Hepatocyte (in vitro differentiated cells): ENCODE results near the gene TRIM29. TPM values are rescaled to one million over a fixed set of nuclear protein-coding genes. Genes with fewer than 3 reads are reported as not detected.
A peak's percentile ranks its signal among the peaks of the same experiment; 100 is the strongest.

Source experiments
- DNase-seq: peaks from one replicate; pipeline ENCODE4 v3.0.0-alpha.2; 2016; ENCODE audit warnings: low spot score
- H2AFZ ChIP-seq: fragments of 200-600 bp; sonication (generic); 2 replicates; pipeline ENCODE4 v1.6.0; 2016; ENCODE audit warnings: antibody characterized with exemption, mild to moderate bottlenecking
- H3K27ac ChIP-seq: fragments of 200-600 bp; sonication (generic); 2 replicates; pipeline ENCODE4 v1.5.1; 2016; ENCODE audit warnings: mild to moderate bottlenecking
- H3K27me3 ChIP-seq: fragments of 200-600 bp; sonication (generic); 2 replicates; pipeline ENCODE4 v1.6.1; 2016
- H3K36me3 ChIP-seq: fragments of 200-600 bp; sonication (generic); replicated peaks from 2 replicates; pipeline ENCODE4 v1.5.1; 2016; ENCODE audit warnings: low read depth; ENCODE audit not compliant: insufficient read depth
- H3K4me1 ChIP-seq: fragments of 200-600 bp; sonication (generic); 2 replicates; pipeline ENCODE4 v1.5.1; 2016; ENCODE audit warnings: mild to moderate bottlenecking, moderate library complexity; ENCODE audit not compliant: insufficient read depth
- H3K4me2 ChIP-seq: fragments of 200-600 bp; sonication (generic); 2 replicates; pipeline ENCODE4 v1.6.0; 2016
- H3K4me3 ChIP-seq: fragments of 200-600 bp; sonication (generic); 2 replicates; pipeline ENCODE4 v1.5.1; 2016; ENCODE audit warnings: mild to moderate bottlenecking
- H3K79me2 ChIP-seq: fragments of 200-600 bp; sonication (generic); 2 replicates; pipeline ENCODE4 v1.6.0; 2017; ENCODE audit warnings: mild to moderate bottlenecking
- H3K9me2 ChIP-seq: fragments of 200-600 bp; sonication (generic); replicated peaks from 2 replicates; pipeline ENCODE4 v1.6.0; 2017; ENCODE audit warnings: mild to moderate bottlenecking; ENCODE audit not compliant: insufficient read depth
- H3K9me3 ChIP-seq: fragments of 200-600 bp; sonication (generic); 2 replicates; pipeline ENCODE4 v1.5.1; 2016; ENCODE audit warnings: low read depth, mild to moderate bottlenecking
- H4K20me1 ChIP-seq: fragments of 200-600 bp; sonication (generic); 2 replicates; pipeline ENCODE4 v1.6.0; 2016; ENCODE audit warnings: mild to moderate bottlenecking; ENCODE audit not compliant: insufficient read depth, poor library complexity, severe bottlenecking
- EZH2 ChIP-seq: fragments of 200-600 bp; sonication (generic); IDR thresholded peaks from 2 replicates; pipeline ENCODE4 v1.6.1; 2016; ENCODE audit warnings: antibody characterized with exemption, mild to moderate bottlenecking, borderline replicate concordance
- EZH2phosphoT487 ChIP-seq: fragments of 200-600 bp; sonication (generic); IDR thresholded peaks from one replicate; pipeline ENCODE4 v1.6.1; 2018; ENCODE audit warnings: antibody characterized with exemption, mild to moderate bottlenecking, low read depth, moderate library complexity; ENCODE audit not compliant: unreplicated experiment, severe bottlenecking
- WGBS: methylation state at CpG from one replicate; pipeline ENCODE4 v1.1.6; 2016; ENCODE audit warnings: low lambda C conversion rate; ENCODE audit errors: missing lambda C conversion rate; 5-methylcytosine and 5-hydroxymethylcytosine counted together
- polyA plus RNA-seq: library from polyadenylated mRNA; unstranded; fragments of >200 nt; fragmentation: Nextera tagmentation; extraction: Ambion mirVana; gene quantifications from 2 replicates; pipeline ENCODE4 v1.2.1, GENCODE V29; 2016
- total RNA-seq: library from RNA; depleted of rRNA; stranded (reverse); fragments of >200 nt; gene quantifications from 2 replicates; pipeline ENCODE4 v1.2.3, GENCODE V29; 2014
- TF ChIP-seq, protein P1 (sequence below): fragments of 200-600 bp; sonication (generic); IDR thresholded peaks from 2 replicates; pipeline ENCODE4 v1.5.1; 2016; ENCODE audit warnings: antibody characterized with exemption, mild to moderate bottlenecking; ENCODE audit not compliant: poor library complexity

Gene TRIM29
- total and polyA plus RNA-seq, 2 experiments from 2014 or later = 7.7 to 8.5 TPM

- Histone ChIP-seq H3K9me3 (no peaks in the 10 kb centered on the region), H2AFZ (peak overlapping the region; percentile 82)
- WGBS = 11% methylated on average over 28 of the region's 71 CpGs
Measured at GRCh38 chr11:120168960-120169681, 31.2 kb upstream of the TRIM29 start.

GRCh38 chr11:120168108-120168959, 30.4 kb upstream of the TRIM29 start:
- 43% methylated on average over 34 of the region's 35 CpGs for WGBS
- no peak for DNase-seq
- Histone ChIP-seq H3K9me2 (no peaks in the 10 kb centered on the region), H3K27me3 (peaks cover 21% of the 10 kb centered on the region), H3K36me3 (no peaks in the 10 kb centered on the region), H3K4me3 (peak overlapping the region; percentile 60), H3K4me2 (peak overlapping the region; percentile 93), H3K9me3 (no peaks in the 10 kb centered on the region), H3K79me2 (no peaks in the 10 kb centered on the region), H3K4me1 (peaks cover 18% of the 10 kb centered on the region), H4K20me1 (no peaks in the 10 kb centered on the region), H3K27ac (no peak overlapping the region), H2AFZ (peak overlapping the region; percentile 77)
- TF ChIP-seq EZH2 (no peak), EZH2phosphoT487 (no peak)
- TF ChIP-seq, protein P1, sequence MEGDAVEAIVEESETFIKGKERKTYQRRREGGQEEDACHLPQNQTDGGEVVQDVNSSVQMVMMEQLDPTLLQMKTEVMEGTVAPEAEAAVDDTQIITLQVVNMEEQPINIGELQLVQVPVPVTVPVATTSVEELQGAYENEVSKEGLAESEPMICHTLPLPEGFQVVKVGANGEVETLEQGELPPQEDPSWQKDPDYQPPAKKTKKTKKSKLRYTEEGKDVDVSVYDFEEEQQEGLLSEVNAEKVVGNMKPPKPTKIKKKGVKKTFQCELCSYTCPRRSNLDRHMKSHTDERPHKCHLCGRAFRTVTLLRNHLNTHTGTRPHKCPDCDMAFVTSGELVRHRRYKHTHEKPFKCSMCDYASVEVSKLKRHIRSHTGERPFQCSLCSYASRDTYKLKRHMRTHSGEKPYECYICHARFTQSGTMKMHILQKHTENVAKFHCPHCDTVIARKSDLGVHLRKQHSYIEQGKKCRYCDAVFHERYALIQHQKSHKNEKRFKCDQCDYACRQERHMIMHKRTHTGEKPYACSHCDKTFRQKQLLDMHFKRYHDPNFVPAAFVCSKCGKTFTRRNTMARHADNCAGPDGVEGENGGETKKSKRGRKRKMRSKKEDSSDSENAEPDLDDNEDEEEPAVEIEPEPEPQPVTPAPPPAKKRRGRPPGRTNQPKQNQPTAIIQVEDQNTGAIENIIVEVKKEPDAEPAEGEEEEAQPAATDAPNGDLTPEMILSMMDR = no peak

More at GRCh38 chr11:120168960-120169681, 31.2 kb upstream of the TRIM29 start:
- no peaks in the 10 kb centered on the region for H3K36me3 ChIP-seq
- no peaks in the 10 kb centered on the region for H3K79me2 ChIP-seq
- H3K9me2 ChIP-seq = no peaks in the 10 kb centered on the region
- peak overlapping the region; percentile 93 for H3K4me2 ChIP-seq
- H3K27me3 ChIP-seq = peaks cover 21% of the 10 kb centered on the region
- peak; percentile 81 for DNase-seq
- TF ChIP-seq, protein P1 = peak; percentile 85
- TF ChIP-seq EZH2 = no peak
- no peaks in the 10 kb centered on the region for H4K20me1 ChIP-seq
- H3K4me1 ChIP-seq = peaks cover 26% of the 10 kb centered on the region
- no peak overlapping the region for H3K27ac ChIP-seq
- peak overlapping the region; percentile 60 for H3K4me3 ChIP-seq

DNA sequence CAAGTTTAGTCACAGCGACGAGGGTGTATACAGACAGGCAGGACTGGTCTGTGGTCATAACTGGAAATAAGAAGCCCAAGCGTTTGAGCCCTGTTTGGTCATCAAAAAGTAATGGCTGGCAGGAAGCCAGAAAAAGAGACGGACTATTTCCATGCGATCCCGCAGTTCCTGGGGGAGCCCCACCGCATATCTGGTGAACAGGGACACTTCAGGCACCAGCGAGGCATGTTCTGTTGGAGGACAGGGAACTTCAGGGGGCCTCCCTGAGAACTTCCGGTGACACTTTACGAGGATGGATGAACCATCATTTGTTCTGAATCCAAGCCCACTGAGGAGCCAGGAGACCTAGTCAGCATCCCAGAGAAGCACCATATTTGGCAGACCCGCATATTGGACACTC, 29.7 kb upstream of the TRIM29 start:
- DNase-seq = no peak
- H3K4me2 ChIP-seq = no peak overlapping the region
- H3K9me2 ChIP-seq = no peaks in the 10 kb centered on the region
- peaks cover 21% of the 10 kb centered on the region for H3K27me3 ChIP-seq
- H3K4me1 ChIP-seq = peaks cover 15% of the 10 kb centered on the region
- H3K36me3 ChIP-seq = no peaks in the 10 kb centered on the region
- no peak overlapping the region for H2AFZ ChIP-seq
- no peaks in the 10 kb centered on the region for H3K79me2 ChIP-seq
- H4K20me1 ChIP-seq = no peaks in the 10 kb centered on the region
- H3K4me3 ChIP-seq = no peak overlapping the region
- no peak overlapping the region for H3K27ac ChIP-seq
- TF ChIP-seq EZH2phosphoT487 = no peak
- no peak for TF ChIP-seq EZH2
- TF ChIP-seq, protein P1 = no peak
- H3K9me3 ChIP-seq = no peaks in the 10 kb centered on the region
- WGBS = 86% methylated on average over 11 of the region's 11 CpGs
